ENCODE data around the gene CES3.
A peak's percentile ranks its signal among the peaks of the same experiment; 100 is the strongest.
"Not testable (repeated sequence)": the region's sequence is repeated elsewhere in the genome, so short reads cannot be mapped to it uniquely, and the experiment has no call there.

Gene CES3

DNA sequence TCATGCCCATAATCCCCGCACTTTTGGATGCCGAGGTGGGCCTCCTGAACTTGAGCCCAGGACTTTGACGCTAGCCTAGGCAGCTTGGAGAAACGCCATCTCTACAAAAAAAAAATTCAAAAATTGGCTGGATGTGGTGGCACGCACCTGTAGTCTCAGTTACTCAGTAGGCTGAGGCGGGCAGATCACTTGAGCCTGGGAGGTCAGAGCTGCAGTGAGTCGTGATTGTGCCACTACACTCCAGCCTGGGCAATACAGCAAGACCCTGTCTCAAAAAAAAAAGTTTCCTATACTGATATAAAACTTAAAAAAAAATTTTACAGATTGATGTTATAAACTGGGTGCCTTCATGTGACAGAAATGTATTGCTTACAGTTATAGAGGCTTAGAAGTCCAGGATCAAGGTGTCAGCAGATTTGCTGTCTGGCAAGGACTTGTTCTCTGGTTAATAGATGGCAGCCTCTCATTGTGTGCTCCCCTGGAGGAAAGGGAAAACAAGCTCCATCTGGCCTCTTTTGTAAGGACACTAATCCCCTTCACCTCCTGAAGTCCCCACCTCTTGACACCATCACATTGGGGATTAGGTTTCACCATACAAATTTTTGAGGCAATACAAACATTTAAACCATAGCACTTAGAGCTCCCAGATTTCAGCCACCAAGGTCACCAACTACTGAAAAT lies 8.5 kb upstream of the CES3 start:
- peaks cover 13 to 22% (median 18%) of the 10 kb centered on the region in 10 experiments; a peak in 19 of 20 replicates for H3K4me1 ChIP-seq
- peaks cover 39 to 60% (median 55%) of the 10 kb centered on the region in 11 experiments for H3K27me3 ChIP-seq
- no peaks in the 10 kb centered on the region for H3K36me3 ChIP-seq
- peaks cover 0 to 18% (median 12%) of the 10 kb centered on the region in 11 experiments; a peak in 10 of 22 replicates for H4K20me1 ChIP-seq
- H3K9me3 ChIP-seq (replicated peaks in 1 of 11): peaks cover 0 to 7% (median 3%) of the 10 kb centered on the region in 11 experiments; a peak in 8 of 22 replicates
- H3K4me3 ChIP-seq: no peak overlapping the region
- no peak overlapping the region for H3K4me2 ChIP-seq
- no peak for TF ChIP-seq Cebpa-rat (IDR thresholded peaks at IDR 0.05)
- no peak overlapping the region for H3K27ac ChIP-seq
- H3K9ac ChIP-seq: 0 out of 22 replicates have a peak overlapping the region, but pooled peaks of 1 of the 11 experiments have one; percentile 9

DNA sequence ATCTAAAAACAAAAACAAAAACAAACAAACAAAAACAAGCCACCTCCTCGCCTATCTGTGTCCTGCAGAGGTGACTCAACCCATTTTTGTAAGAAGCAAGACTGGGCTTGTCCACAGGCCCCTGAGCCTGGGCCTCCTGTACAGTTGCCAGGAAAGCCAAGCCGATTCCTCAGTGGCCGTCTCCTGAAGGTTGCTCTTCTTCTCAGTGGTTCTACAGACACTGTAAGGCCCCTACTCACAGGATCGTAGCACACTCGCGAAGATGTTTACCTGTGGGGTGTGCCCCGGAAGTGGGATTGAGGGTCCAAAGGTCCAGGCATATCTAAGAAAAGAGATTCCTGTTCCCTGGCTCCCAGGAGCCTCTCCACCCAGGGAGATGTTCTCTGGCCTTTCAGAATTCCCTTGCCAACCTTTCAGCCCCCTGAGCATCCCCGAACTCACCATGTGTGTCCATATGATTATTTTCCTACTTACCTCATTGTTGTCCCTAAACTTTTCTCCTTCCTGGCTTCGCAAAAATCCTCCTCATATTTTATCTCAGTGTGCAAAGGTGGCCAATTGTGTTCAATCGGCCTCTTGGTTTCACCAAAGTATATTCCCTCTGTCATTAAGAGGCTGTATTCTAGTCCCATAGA lies 7.5 kb upstream of the CES3 start:
- H4K20me1 ChIP-seq: peaks cover 0 to 12% (median 4%) of the 10 kb centered on the region in 11 experiments; a peak in 9 of 22 replicates
- H3K36me3 ChIP-seq: no peaks in the 10 kb centered on the region
- TF ChIP-seq Cebpa-rat (IDR thresholded peaks at IDR 0.05): no peak
- no peak overlapping the region for H3K4me2 ChIP-seq
- no peak overlapping the region; a peak in 1 of 22 replicates for H3K9ac ChIP-seq
- peaks cover 7 to 22% (median 19%) of the 10 kb centered on the region in 10 experiments for H3K4me1 ChIP-seq
- H3K27ac ChIP-seq: no peak overlapping the region
- H3K4me3 ChIP-seq: no peak overlapping the region
- peaks cover 29 to 50% (median 45%) of the 10 kb centered on the region in 11 experiments for H3K27me3 ChIP-seq
- H3K9me3 ChIP-seq (replicated peaks in 1 of 11): peaks cover 0 to 7% (median 3%) of the 10 kb centered on the region in 11 experiments; a peak in 8 of 22 replicates

DNA sequence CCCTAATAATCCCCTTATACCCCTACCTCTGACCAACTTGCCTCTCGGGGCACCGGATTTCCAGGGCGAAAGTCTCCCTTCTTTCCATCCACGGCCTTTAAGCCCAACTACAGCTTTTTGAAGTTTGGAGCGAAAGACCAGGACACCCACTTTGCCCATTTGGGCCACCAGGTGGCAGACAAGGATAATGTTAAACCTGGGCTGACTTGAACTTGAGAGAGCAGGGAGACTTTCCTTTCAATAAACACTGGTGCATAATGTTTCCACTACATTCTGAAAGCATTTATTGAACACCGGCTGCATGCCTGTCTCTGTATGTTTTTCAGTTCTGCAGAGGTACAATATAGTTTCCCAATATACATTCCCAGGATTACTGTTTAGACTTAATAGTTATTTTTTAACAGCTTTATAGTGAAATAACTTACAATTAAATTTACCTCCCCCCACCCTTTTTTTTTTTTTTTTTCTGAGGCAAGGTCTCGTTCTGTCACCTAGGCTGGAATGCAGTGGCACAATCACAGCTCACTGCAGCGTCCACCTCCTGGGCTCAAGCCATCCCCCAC lies 6.9 kb upstream of the CES3 start:
- no peak overlapping the region for H3K4me2 ChIP-seq
- no peak overlapping the region for H3K27ac ChIP-seq
- H3K9ac ChIP-seq: no peak overlapping the region
- peaks cover 0 to 6% (median 0%) of the 10 kb centered on the region in 11 experiments; a peak in 7 of 22 replicates for H4K20me1 ChIP-seq
- no peaks in the 10 kb centered on the region for H3K36me3 ChIP-seq
- no peak for TF ChIP-seq Cebpa-rat (IDR thresholded peaks at IDR 0.05)
- peaks cover 0 to 7% (median 3%) of the 10 kb centered on the region in 11 experiments; a peak in 8 of 22 replicates for H3K9me3 ChIP-seq (replicated peaks in 1 of 11)
- no peak overlapping the region for H3K4me3 ChIP-seq
- peaks cover 8 to 23% (median 19%) of the 10 kb centered on the region in 10 experiments for H3K4me1 ChIP-seq
- H3K27me3 ChIP-seq: peaks cover 23 to 44% (median 39%) of the 10 kb centered on the region in 11 experiments

DNA sequence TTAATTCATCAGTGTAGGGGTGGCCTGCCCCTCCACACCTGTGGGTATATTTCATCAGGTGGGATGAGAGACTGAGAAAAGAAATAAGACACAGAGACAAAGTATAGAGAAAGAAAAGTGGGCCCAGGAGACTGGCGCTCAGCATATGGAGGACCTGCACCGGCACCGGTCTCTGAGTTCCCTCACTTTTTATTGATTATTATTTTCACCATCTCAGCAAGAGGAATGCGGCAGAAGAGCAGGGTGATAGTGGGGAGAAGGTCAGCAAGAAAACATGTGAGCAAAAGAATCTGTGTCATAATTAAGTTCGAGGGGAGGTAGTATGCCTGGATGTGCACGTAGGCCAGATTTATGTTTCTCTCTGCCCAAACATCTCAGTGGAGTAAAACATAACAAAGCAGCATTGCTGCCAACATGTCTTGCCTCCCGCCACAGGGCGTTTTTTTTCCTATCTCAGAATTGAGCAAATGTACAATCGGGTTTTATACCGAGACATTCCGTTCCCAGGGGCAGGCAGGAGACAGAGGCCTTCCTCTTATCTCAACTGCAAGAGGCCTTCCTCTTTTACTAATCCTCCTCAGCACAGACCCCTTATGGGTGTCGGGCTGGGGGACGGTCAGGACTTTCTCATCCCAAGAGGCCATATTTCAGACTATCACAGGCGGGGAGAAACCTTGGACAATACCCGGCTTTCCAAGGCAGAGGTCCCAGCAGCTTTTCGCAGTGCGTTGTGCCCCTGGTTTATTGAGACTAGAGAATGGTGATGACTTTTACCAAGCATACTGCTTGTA lies 5.5 kb upstream of the CES3 start:
- H3K9me3 ChIP-seq (replicated peaks in 1 of 11); H4K20me1 ChIP-seq; H3K9ac ChIP-seq; H3K4me2 ChIP-seq; H3K27ac ChIP-seq; H3K36me3 ChIP-seq; H3K4me3 ChIP-seq: not testable (repeated sequence)
- peaks cover 9 to 30% (median 25%) of the 10 kb centered on the region in 11 experiments for H3K27me3 ChIP-seq
- peaks cover 20 to 37% (median 33%) of the 10 kb centered on the region in 10 experiments for H3K4me1 ChIP-seq

DNA sequence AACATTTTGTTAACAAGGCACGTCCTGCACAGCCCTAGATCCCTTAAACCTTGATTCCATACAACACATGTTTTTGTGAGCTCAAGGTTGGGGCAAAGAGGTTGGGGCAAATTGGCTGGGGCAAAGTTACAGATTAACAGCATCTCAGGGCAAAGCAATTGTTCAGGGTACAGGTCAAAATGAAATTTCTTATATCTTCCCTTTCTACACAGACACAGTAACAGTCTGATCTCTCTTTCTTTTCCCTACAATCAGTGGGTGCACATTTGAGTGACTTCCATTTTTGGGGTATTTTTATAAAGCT lies 5.0 kb upstream of the CES3 start:
- not testable (repeated sequence) for H4K20me1 ChIP-seq, H3K9ac ChIP-seq, H3K36me3 ChIP-seq

DNA sequence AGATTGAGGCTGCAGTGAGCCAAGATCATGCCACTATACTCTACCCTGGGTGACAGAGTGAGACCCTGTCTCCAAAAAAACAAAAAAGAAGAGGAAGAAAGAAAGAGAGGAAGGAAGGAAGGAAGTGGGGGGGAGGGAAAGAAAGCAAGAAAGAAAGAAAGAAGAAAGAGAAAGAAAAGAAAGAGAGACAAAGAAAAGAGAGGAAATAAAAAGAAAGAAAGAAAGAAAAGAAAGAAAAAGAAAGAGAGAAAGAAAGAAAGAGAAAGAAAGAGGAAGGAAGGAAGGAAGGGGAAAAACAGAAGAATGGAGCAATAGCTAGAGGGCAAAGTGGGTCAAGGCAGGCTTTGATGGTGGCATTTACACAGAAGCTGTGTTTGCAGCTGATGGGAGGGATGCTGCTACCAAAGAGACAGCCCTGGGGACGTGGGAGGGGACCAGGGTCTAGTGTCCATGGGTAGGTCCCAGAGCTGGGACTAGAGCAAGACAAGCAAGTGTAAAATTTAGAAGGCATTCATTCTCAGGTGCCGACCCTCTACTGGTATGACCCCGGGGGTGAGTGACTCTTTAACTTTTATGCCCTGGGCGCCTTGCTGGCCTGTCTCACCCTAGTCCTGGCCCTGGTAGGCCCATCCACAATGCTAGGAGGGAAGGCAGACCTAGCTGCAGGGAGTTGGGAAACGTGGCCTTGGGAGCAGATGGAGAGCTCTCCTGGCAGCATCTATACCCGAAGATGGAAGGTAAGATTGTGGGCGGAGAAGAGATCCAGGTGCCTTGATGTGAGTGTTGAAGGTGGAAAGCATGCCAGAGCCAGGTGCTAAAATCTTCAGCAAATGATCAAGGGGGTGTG lies 2.0 kb upstream of the CES3 start:
- 0 out of 22 replicates have a peak, but pooled peaks of 1 of the 11 experiments have one; percentile 25 for TF ChIP-seq Cebpa-rat (IDR thresholded peaks at IDR 0.05)
- H3K4me1 ChIP-seq: peaks cover 41 to 67% (median 61%) of the 10 kb centered on the region in 10 experiments
- H4K20me1 ChIP-seq: no peaks in the 10 kb centered on the region
- H3K9me3 ChIP-seq (replicated peaks in 1 of 11): no peaks in the 10 kb centered on the region
- H3K36me3 ChIP-seq: no peaks in the 10 kb centered on the region
- no peaks in the 10 kb centered on the region for H3K27me3 ChIP-seq
- H3K9ac ChIP-seq: peak overlapping the region in 8 of 11 experiments; percentile 39 to 66 (median 56); a peak in 15 of 22 replicates
- H3K4me2 ChIP-seq: peak overlapping the region; percentile 67 to 95 (median 86)
- peak overlapping the region in 2 of 10 experiments; percentile 6 to 19; a peak in 1 of 20 replicates for H3K4me3 ChIP-seq
- peak overlapping the region; percentile 45 to 79 (median 72); a peak in 21 of 22 replicates for H3K27ac ChIP-seq

More for the DNA sequence above, 5.0 kb upstream of the CES3 start:
- not testable (repeated sequence) for H3K27ac ChIP-seq; H3K4me3 ChIP-seq; H3K4me2 ChIP-seq; H3K9me3 ChIP-seq (replicated peaks in 1 of 11)
- peaks cover 22 to 42% (median 38%) of the 10 kb centered on the region in 10 experiments for H3K4me1 ChIP-seq
- peaks cover 4 to 24% (median 20%) of the 10 kb centered on the region in 11 experiments for H3K27me3 ChIP-seq

DNA sequence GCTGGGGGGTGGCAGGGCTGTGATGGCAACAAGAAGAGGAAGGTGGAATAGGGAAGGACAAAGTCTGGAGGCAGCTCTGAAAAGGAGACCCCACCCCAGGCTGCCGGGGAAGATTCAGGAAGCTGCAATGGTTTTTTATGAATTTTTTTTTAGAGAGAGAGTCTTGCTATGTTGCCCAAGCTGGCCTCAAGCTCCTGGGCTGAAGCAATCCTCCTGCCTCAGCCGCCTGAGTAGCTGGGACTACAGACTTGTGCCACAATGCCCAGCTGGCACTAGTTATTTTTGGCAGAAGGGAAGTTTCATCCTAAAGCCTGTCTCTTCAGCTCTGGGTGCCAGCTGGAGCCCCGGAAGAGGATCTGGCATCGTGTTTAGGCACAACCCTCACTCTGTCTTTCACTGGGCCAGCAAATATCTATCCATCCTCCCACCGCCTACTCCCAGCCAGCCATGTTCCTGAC lies 1.3 kb upstream of the CES3 start:
- peak overlapping the region; percentile 67 to 95 (median 86) for H3K4me2 ChIP-seq
- peak overlapping the region; percentile 45 to 79 (median 72); a peak in 21 of 22 replicates for H3K27ac ChIP-seq
- H3K36me3 ChIP-seq: no peaks in the 10 kb centered on the region
- peak overlapping the region; percentile 48 to 66 (median 57); a peak in 19 of 22 replicates for H3K9ac ChIP-seq
- H4K20me1 ChIP-seq: no peaks in the 10 kb centered on the region
- peaks cover 41 to 67% (median 61%) of the 10 kb centered on the region in 10 experiments for H3K4me1 ChIP-seq
- H3K9me3 ChIP-seq (replicated peaks in 1 of 11): no peaks in the 10 kb centered on the region
- peak; percentile 37 to 84 (median 64); a peak in 18 of 22 replicates for TF ChIP-seq Cebpa-rat (IDR thresholded peaks at IDR 0.05)
- no peaks in the 10 kb centered on the region for H3K27me3 ChIP-seq
- 0 out of 20 replicates have a peak overlapping the region, but pooled peaks of 2 of the 10 experiments have one; percentile 6 to 15 for H3K4me3 ChIP-seq

DNA sequence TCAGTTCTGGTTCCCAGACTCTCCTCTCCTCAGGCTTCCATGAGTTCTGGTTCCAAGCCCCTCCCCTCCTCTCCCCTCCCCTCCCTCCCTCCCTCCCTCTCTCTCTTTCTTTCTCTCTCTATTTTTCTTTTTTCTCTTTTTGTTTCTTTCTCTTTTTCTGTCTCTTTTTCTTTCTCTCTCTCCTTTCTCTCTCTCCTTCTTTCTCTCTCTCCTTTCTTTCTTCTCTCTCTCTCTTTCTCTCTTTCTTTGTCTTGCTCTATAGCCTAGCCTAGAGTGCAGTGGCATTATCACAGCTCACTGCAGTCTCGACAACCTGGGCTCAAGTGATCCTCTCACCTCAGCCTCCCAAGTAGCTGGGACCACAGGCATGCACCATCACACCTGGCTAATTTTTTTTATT lies 796 bp upstream of the CES3 start:
- no peaks in the 10 kb centered on the region for H3K9me3 ChIP-seq (replicated peaks in 1 of 11)
- peak overlapping the region in 10 of 11 experiments; percentile 48 to 66 (median 58); a peak in 15 of 22 replicates for H3K9ac ChIP-seq
- H3K4me2 ChIP-seq: peak overlapping the region; percentile 67 to 95 (median 86)
- no peak for TF ChIP-seq Cebpa-rat (IDR thresholded peaks at IDR 0.05)
- H4K20me1 ChIP-seq: no peaks in the 10 kb centered on the region
- peak overlapping the region; percentile 58 to 79 (median 72); a peak in 20 of 22 replicates for H3K27ac ChIP-seq
- H3K27me3 ChIP-seq: no peaks in the 10 kb centered on the region; a peak in 1 of 22 replicates
- H3K4me3 ChIP-seq: no peak overlapping the region
- H3K4me1 ChIP-seq: peaks cover 41 to 67% (median 61%) of the 10 kb centered on the region in 10 experiments
- H3K36me3 ChIP-seq: no peaks in the 10 kb centered on the region
